GM21447 (cell line): ENCODE results near the gene ABCA2.
"Not testable (repeated sequence)": the region's sequence is repeated elsewhere in the genome, so short reads cannot be mapped to it uniquely, and the experiment has no call there.

Experiments used
- ATAC-seq: cut with Tn5 transposase; IDR thresholded peaks from one replicate; pipeline ENCODE4 v1.9.1; 2021; ENCODE audit not compliant: unreplicated experiment

Gene ABCA2

GRCh38 chr9:137017791-137018497 lies 10.1 kb downstream of the ABCA2 start:
- ATAC-seq = no peak

- no peak for ATAC-seq
Measured at GRCh38 chr9:137017071-137017470, 11.0 kb downstream of the ABCA2 start.

- ATAC-seq = no peak
Measured at GRCh38 chr9:137016436-137016835, 11.6 kb downstream of the ABCA2 start.

- no peak for ATAC-seq
Measured at GRCh38 chr9:137015976-137016375, 12.1 kb downstream of the ABCA2 start.

GRCh38 chr9:137015540-137015930 lies 12.5 kb downstream of the ABCA2 start:
- no peak for ATAC-seq

GRCh38 chr9:137014776-137015539 lies 13.1 kb downstream of the ABCA2 start:
- ATAC-seq = no peak

- ATAC-seq = no peak
Measured at GRCh38 chr9:137014166-137014565, 13.9 kb downstream of the ABCA2 start.

- ATAC-seq = no peak
Measured at GRCh38 chr9:137013571-137013940, 14.5 kb downstream of the ABCA2 start.

GRCh38 chr9:137012694-137013570 lies 15.1 kb downstream of the ABCA2 start:
- ATAC-seq = no peak

- ATAC-seq = no peak
Measured at GRCh38 chr9:137011907-137012675, 15.9 kb downstream of the ABCA2 start.

GRCh38 chr9:137011156-137011555 lies 16.9 kb downstream of the ABCA2 start:
- no peak for ATAC-seq

GRCh38 chr9:137009938-137010732 lies 17.9 kb downstream of the ABCA2 start:
- no peak for ATAC-seq

- ATAC-seq = no peak
Measured at GRCh38 chr9:137009217-137009616, 18.8 kb downstream of the ABCA2 start.

GRCh38 chr9:137008312-137008711 lies 19.7 kb downstream of the ABCA2 start:
- no peak for ATAC-seq

- ATAC-seq = no peak
Measured at GRCh38 chr9:137007816-137008270, 20.2 kb downstream of the ABCA2 start.

GRCh38 chr9:137007108-137007815 lies 20.8 kb downstream of the ABCA2 start:
- ATAC-seq = no peak

GRCh38 chr9:137006116-137007003 lies 21.7 kb downstream of the ABCA2 start:
- ATAC-seq = no peak

- ATAC-seq = not testable (repeated sequence)
Measured at GRCh38 chr9:137004285-137004684, 23.8 kb downstream of the ABCA2 start.
